ENCODE data around the gene WNT3.
"Not testable (repeated sequence)": the region's sequence is repeated elsewhere in the genome, so short reads cannot be mapped to it uniquely, and the experiment has no call there.

WNT3 gene, protein sequence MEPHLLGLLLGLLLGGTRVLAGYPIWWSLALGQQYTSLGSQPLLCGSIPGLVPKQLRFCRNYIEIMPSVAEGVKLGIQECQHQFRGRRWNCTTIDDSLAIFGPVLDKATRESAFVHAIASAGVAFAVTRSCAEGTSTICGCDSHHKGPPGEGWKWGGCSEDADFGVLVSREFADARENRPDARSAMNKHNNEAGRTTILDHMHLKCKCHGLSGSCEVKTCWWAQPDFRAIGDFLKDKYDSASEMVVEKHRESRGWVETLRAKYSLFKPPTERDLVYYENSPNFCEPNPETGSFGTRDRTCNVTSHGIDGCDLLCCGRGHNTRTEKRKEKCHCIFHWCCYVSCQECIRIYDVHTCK

DNA sequence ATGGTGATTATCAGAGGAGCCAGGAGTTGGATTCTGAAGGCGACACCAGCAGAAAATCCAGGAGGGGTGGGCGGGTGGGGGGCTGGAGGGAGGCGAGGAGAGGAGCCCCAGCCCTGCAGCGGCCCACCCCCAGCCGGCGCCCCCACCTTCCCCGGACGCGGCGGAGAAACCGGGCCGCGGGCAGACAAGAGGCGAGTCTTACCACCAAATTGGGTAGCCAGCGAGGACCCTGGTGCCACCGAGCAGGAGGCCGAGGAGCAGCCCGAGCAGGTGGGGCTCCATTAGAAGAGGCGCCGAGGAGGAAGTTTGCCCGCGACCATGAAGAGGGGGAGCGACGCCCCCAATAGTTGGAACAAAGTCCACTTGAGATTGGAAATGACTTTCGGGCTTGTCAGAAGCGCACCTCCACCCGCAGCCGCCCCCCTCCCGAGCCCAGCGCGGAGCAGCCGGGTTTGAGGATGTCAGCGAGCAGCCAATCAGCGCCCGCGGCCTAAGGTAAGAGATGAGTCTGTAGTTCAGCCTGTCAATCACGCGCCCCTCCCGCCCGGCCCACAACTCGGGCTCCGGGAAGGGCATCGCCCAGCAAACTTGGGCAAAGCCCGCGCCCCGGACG is at the start of gene WNT3:
Gene WNT3, minus strand, starts transcription at position 377 of the 613 bp plus-strand sequence. Its CDS starts 95 bp downstream, at position 282.
- peak in 1 of 2 donors; percentile 17 for DNase-seq (ENCODE audit: low read depth in 2 of 2, low spot score in 1 of 2)

DNA sequence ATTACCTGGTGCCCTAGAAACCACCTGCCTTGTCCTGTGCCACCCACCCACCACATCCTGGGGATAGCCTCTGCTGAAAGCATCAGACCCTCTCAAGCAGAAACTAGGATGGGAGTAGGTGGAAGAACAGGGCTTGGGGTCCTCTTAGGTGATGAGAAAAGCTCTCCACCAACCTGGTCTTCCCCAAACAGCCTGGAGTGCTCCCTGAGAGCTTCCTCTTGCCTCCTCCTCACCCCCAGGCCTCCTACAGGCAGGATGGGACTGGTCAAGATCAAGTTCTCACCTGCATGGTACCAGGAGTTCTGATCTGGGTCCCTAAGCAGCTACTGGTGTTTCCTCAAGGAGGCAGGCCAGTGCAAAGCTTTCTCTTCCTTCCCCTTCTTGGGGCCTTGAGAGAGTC is 48.3 kb upstream of the WNT3 start:
- no peak for DNase-seq (ENCODE audit: low read depth in 2 of 2, low spot score in 1 of 2)

DNA sequence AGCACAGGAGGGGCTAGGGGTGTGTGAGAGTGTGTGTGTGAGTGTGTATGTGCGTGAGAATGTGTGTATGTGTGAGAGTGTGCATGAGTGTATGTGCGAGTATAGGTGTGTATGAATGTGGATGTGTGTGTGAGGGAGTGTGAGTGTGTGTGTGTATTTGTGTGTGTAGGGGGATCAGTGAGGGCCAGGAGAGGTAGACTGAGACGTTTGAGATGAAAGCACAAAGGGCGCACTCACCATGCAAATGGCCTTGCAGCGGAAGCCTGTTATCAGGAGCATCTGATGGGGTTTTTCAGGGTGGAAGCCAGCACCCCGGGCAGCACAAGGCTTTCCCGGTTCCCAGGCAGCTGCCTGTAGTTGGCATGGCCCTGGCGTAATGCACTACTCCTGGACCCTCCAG is 47.8 kb upstream of the WNT3 start:
- DNase-seq (ENCODE audit: low read depth in 2 of 2, low spot score in 1 of 2) = no peak

DNA sequence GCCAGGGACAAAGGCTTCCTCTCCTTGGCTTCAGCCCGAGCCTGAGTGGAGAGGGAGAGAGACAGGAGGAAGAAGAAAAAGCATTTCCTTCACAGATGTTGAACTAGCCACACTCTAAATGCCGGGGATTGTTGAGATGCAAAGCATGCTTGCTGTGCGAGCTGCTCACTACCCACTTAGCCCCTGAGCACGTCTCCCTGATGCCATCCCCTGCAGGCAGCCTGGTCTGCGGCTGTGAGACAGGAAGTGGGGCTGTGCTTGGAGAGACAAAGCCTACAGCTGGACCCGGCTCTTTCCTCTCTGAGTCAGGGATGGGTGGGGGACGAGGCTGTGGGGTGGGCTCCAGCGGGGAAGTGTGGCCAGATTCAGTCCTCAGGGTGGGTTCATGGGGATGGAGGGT is 46.6 kb upstream of the WNT3 start:
- DNase-seq (ENCODE audit: low read depth in 2 of 2, low spot score in 1 of 2) = no peak

DNA sequence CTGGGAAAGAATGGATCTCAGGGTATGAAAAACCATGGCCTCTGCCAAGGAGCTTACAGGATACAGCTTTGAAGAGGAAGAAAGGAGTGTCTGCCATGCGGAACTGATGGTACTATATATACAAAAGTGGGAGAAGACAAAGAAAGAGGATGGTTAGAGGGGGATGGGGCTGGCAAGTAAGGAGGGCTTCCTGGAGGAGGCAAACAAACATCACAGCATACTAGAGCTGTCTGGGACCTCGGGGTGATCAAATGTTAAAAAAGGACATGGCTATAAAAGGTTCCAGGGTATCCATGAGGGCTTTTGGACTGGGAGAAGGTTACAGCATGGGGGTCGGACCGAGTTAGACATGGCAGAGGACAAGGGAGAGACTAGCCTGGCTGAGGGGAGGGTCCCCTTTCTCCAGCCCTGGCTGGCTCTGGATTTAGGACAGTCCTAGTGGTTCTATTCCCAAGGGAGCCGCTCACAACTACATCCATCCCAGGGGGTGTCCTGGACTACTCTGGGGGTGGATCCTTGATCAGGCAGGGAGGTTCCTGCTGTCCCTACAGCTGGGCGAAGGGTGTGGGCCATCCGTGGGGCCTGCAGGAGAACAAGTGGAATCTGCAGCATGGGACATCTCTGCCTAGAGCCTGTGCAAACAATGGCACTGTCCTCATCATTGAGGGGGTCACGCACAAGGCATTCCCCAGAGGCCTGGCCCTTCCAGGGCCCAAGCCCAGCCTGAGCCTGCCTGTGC is 45.1 kb upstream of the WNT3 start:
- no peak for DNase-seq (ENCODE audit: low read depth in 2 of 2, low spot score in 1 of 2)

DNA sequence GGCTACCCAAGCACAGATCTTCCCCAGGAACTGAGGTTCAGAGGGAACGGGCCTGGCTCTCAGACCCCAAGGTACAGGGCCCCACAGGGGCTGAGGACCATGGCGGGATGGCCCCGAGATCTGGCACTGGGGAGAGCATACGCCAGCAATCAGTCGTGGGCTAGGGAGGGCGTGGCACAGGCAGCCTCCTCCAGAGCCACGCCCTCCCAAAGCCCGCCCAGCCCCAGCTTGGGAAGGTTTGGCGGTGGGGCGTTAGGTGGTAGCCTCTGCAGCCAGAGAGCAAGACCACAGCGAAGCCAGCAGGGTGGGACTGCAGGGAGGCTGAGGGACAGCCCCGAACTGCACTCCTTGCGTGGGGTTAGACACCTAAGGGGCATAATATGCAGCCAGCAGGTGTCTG is 44.5 kb upstream of the WNT3 start:
- DNase-seq (ENCODE audit: low read depth in 2 of 2, low spot score in 1 of 2) = no peak

DNA sequence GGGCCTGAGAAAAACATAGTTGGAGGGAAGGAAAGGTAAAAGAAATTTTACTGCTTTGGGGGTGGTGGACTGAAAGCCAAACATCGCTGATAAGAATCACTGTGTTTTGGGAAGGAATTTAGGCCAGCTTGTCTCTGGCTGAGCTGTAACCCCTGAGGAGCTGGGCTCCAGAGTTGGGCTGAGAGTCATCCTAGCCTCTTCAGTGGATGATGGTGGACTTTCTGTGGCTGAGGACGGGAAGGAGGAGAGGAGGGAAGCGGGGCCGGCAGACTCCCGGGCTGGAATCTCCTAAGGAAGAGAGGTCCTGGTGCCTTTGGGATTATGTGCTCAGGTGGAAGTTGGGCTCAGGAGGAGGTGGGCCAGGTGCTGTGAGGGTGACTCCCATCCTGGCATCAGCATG is 41.5 kb upstream of the WNT3 start:
- DNase-seq (ENCODE audit: low read depth in 2 of 2, low spot score in 1 of 2) = no peak

DNA sequence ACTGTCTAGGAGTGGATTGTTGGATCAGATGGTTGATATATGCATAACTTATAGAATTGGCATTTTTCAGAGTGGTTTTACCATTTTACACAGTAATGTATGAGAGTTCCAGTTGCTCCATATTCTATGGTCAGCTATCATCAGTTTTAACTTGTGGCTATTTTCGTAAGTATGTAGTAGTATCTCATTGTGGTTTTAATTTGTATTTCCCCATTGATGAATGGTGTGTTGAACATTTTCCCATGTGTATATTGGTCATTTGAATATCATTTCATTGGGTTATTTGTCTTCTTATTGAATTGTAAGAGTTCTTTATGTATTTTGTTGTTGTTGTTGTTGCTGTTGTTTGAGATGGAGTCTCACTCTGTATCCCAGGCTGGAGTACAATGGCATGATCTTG is 39.1 kb upstream of the WNT3 start:
- no peak for DNase-seq (ENCODE audit: low read depth in 2 of 2, low spot score in 1 of 2)

DNA sequence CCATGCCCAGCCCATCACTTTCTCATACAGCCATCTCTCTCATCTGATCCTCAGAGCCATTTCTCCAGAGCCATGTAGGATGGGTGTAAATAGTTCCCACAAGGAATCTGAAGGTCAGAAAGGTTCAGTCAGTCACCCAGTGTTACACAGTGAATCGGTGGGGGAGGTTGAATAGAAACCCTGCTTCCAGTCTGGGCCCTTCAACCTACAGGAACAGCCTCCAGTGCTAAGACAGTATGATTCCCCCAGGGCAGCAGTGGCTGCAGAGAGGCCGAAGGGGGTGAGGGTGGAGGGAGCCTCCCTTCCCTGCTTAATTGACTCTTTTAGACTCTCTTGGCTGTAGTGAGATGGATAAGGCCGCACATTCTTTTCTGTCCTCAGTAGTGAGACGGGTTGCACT is 36.5 kb upstream of the WNT3 start:
- DNase-seq (ENCODE audit: low read depth in 2 of 2, low spot score in 1 of 2) = no peak

DNA sequence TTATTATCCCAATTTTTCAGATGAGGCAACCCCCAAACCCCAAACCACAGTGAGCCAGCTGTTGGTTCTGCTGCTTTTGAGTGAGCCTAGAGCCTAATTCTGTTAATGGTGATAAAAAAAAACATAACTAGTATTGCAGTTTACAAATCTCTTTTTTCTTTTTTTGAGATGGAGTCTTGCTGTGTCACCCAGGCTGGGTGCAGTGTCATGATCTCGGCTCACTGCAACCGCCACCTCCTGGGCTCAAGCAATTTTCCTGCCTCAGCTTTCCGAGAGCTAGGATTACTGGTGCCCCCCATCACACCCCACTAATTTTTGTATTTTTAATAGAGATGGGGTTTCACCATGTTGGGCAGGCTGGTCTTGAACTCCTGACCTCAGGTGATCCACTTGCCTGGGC is 36.0 kb upstream of the WNT3 start:
- no peak for DNase-seq (ENCODE audit: low read depth in 2 of 2, low spot score in 1 of 2)

DNA sequence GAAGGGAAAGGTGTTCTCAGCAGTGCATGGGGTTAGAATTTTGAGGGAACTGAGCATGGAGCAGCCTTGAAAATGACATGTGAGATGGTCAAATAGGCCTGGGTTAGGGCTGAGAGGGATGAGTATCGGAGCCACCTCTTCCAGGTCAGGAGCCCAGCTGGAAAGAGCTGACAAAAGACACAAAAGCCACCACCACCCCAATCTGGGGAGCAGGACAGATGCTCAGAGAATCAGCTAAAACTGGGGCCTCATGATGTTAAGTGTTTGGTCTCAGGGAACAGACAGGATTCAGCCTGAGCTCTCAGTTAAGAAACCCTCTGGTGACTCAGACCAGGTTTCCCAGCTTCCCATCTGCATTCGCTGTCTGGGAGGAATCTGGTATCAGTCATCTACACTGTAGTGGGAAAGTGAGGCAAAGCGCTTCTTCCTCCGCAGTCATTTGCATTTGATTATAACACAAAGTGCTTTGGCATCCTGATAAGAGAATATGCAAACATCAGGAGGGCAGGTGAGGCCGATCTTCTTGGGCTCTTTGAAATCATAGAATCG is 35.5 kb upstream of the WNT3 start:
- DNase-seq (ENCODE audit: low read depth in 2 of 2, low spot score in 1 of 2) = no peak

DNA sequence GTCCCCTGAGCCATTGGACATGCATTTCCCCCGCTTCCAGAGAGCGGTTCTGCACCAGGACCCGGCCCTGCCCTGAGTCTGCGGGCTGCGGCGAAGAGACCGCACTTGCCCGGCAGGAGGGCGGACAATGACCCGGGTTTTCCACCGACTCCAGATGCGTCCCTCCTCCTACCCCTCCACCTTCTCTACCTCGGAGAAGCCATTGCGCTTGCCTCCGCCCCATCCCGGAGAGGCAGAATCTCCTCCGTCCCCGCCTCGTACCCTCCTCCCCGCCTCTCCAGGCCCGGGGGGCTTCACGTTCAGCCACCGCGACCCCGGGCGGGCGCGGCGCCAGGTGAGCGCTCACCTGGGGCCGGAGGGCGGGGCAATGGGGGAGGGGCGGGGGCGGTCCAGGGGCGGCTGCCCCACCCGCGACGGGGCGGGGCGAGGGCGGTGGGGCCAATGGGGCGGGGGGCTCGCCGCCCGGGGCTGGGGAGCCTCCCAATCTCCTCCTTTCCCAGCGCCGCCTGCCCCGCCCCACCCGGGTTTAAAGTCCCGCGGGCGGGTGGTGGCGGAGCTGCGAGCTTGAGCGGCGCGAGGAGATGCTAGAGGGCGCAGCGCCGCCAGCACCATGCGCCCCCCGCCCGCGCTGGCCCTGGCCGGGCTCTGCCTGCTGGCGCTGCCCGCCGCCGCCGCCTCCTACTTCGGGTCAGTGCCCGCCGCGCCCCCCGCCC is 32.7 kb upstream of the WNT3 start, which contains the start of gene WNT9B:
Gene WNT9B, plus strand, starts transcription at position 555 of the 713 bp plus-strand sequence. Its CDS starts 56 bp downstream, at position 611.
- DNase-seq (ENCODE audit: low read depth in 2 of 2, low spot score in 1 of 2) = no peak

DNA sequence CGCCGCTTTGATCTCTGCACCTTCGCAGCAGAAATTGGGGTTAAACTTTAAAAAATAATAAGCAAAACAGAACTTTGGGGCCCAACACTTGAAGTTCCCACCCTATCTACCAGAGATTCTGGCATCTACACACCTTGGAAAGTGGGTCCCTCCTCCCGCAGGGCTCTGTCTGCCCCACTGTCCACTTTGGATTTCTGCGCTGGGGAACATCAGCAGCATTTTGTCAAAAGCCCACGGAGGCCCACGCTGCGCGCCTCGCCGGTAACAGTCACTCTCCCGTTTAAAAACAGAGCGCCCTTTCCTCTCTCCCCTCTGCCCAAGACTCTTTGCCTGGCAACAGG is 32.2 kb upstream of the WNT3 start:
- no peak for DNase-seq (ENCODE audit: low read depth in 2 of 2, low spot score in 1 of 2)

DNA sequence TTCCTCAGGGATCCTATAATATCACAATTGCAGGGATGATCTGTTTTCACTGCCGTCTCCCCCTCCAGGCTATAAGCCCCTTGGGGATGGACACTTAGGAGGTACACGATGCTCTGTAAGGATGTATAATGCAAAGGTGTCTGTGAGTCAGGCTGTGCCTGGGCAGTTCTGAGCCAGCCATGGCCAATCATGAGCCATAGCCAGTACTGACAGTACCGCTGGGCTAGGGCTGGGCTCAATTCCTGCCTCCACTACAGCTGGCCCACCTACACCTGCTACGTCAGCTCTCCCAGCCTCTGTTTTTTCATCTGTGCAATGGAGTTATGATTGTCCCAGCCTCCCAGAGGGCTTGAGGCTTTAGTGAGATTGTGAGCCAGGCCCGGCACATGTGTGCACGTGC is 30.0 kb upstream of the WNT3 start:
- DNase-seq (ENCODE audit: low read depth in 2 of 2, low spot score in 1 of 2) = no peak

DNA sequence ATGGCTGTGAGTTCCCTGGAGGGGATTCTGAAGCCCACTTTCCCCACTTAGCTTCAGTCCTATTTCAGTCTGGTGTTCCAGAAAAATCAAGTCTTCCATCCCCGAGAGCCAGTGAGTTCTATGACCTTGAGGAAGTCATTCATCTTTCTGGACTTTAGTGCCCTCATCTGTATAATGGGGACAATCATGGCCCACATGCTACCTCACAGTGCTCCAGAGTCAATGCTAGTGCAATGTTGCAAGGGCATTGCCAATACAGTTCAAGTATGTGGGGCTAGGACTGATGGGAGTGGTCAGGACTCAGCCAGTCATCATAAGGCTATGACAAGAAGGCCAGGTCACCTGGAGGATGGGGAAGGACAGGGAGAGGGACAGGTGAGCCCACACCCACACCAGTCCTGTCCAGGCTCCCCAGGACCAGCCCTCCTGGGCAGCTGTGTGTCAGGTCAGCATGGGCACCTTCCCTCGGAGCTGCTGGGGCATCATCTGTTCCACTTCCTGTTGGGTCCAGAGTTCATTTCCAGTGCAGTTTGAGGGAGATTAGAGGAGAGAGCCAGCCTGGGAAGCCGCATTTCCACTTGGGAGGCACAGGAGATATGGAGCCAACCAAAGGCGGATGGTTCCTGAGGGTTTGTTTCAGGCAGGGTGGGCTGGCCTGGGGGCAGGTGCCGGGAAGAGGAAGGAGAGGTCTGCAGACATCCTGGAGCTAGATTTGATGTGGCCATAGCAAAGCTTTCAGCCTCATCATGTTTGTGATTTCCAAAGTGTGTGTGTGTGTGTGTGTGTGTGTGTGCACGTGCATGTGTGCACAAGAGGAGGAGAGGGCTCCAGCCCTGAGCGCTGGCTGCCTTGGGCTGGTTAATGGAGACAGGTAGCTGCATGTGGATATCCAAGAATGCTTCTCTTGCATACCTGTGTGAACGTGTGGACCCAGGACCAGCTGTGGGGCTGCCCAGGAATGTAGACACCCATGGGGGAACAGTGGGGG is 29.0 kb upstream of the WNT3 start:
- no peak for DNase-seq (ENCODE audit: low read depth in 2 of 2, low spot score in 1 of 2)

DNA sequence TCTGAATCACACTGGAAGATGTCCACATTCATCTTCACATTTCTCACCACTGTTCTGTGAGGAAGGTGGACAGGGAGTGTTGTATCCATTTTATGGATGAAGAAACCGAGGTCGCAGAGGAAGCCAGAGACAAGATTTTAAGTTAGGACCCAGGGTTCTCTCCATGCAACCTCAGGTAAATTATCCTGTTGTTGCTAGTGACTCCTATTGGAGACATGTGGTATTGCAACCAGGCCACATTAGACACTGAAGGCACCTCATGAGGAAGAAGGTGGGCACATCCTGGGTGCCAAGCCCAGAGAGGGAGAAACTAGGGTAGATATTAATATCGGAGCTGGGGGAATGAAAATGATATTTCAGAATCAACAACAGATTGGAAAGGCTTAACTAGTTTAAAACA is 24.3 kb upstream of the WNT3 start:
- DNase-seq (ENCODE audit: low read depth in 2 of 2, low spot score in 1 of 2) = no peak

DNA sequence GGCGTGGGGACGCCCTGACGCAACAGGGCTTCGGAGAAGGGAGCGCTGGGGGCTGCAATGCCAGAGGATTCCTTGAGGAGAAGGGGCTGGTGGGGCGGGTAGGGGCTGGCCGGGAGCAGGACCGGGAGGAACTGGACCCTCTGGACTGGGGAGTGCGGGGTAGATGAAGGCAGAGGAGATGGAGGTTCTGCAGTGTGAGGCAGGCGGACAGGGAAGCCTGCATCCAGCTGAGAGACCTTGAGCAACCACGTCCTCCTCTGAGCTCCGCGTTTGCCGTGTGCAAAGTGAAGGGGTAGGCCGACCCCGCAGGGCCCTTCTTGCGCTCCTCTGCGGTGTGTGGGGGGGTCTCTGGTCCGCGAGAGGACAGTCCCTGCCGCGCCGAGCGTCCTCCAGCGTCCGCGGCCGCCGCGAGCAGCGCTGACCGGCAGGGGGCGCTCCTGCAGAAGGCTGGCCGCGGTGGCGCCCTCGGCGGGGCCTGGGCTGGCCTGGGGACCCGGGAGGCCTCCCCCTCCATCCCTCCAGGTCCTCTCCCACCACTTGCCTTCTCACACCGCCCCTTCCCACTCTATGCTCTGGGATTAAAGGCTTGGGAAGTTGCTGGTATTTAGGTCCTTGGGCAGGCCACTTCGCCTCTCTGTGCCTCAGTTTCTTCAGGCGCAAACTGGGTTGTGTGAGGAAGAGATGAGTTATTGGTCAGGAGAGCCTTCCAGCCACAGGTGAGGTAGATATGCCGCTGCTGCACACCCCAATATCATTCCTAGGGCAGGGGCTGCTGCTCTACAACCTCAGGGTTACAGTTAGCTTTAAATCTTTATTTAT is 23.3 kb upstream of the WNT3 start:
- no peak for DNase-seq (ENCODE audit: low read depth in 2 of 2, low spot score in 1 of 2)

DNA sequence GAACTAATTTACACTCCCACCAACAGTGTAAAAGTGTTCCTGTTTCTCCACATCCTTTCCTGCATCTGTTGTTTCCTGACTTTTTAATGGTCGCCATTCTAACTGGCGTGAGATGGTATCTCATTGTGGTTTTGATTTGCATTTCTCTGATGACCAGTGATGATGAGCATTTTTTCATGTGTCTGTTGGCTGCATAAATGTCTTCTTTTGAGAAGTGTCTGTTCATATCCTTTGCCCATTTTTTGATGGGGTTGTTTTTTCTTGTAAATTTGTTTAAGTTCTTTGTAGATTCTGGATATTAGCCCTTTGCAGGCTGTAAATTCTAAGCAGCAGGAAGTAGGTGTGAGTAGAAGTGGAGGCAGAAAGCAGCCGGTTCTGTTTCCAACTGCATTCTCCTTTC is 22.1 kb upstream of the WNT3 start:
- not testable (repeated sequence) for DNase-seq (ENCODE audit: low read depth in 2 of 2, low spot score in 1 of 2)

DNA sequence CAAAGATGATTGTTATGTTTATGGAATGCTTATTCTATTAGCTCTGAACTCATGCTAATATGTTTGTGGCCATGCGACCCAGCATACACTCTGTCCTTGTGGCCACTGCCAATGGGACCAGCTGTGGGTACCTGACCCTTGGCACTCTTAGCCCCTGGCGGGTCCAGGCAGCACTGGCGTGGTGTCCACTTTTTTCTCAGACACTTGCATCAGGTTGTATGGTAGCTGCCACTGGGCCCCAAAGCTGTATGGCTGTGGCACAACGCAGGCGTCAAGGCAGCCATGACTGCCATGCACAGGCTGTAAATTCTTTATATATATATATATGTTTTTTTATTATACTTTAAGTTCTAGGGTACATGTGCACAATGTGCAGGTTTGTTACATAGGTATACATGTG is 20.7 kb upstream of the WNT3 start:
- DNase-seq (ENCODE audit: low read depth in 2 of 2, low spot score in 1 of 2) = no peak
